Muscle of leg (tissue), 11 donors: ENCODE results near the gene MN1. TPM values are rescaled to one million over a fixed set of nuclear protein-coding genes. Genes with fewer than 3 reads are reported as not detected.

Experiments used
- DNase-seq: peaks from one replicate; pipeline ENCODE4 v3.0.0; 2013
- H3K27ac ChIP-seq: one replicate; pipeline ENCODE4 v1.5.1; 2013; ENCODE audit warnings: mild to moderate bottlenecking, low read length, control low read depth
- H3K27me3 ChIP-seq: one replicate; pipeline ENCODE4 v1.6.1; 2013; ENCODE audit warnings: low read length; ENCODE audit not compliant: control insufficient read depth, insufficient read depth
- H3K36me3 ChIP-seq: one replicate; pipeline ENCODE4 v1.6.1; 2013; ENCODE audit warnings: low read length; ENCODE audit not compliant: control insufficient read depth, insufficient read depth
- H3K4me1 ChIP-seq: one replicate; pipeline ENCODE4 v1.6.1; 2013; ENCODE audit warnings: low read length; ENCODE audit not compliant: control insufficient read depth, insufficient read depth
- H3K4me3 ChIP-seq: one replicate; pipeline ENCODE4 v1.5.1; 2013; ENCODE audit warnings: low read length, control low read depth
- H3K9me3 ChIP-seq: replicated peaks from 2 replicates; pipeline ENCODE4 v1.6.1; 2013; ENCODE audit warnings: low read depth, low read length; ENCODE audit not compliant: control insufficient read depth
- WGBS: methylation state at CpG from one replicate; pipeline ENCODE4 v1.1.5; 2013; ENCODE audit warnings: missing lambda C conversion rate; ENCODE audit not compliant: insufficient coverage; 5-methylcytosine and 5-hydroxymethylcytosine counted together
- polyA plus RNA-seq, 8 donors: library from polyadenylated mRNA; unstranded; fragments of 120-200 nt; gene quantifications; one replicate each; pipeline versions ENCODE4 v1.2.1 to v1.2.3, GENCODE V29; 2013; ENCODE audit warnings: inconsistent platforms in 1 of 8, low replicate concordance in 1 of 8; ENCODE audit not compliant: insufficient read length in 8 of 8, insufficient read depth in 1 of 8
- total RNA-seq: library from RNA; stranded (reverse); fragments of 120-200 nt; gene quantifications from one replicate; pipeline ENCODE4 v1.2.4, GENCODE V29; 2013

Gene MN1
- total and polyA plus RNA-seq, 9 donors: 6.7 to 19.3 (median 13.6) TPM

- no CpG with 5 or more reads among the region's 5 CpGs for WGBS
- DNase-seq: no peak
- no peak overlapping the region for H3K4me3 ChIP-seq
- no peaks in the 10 kb centered on the region for H3K9me3 ChIP-seq
- peaks cover 41% of the 10 kb centered on the region for H3K27me3 ChIP-seq
- peaks cover 11% of the 10 kb centered on the region for H3K36me3 ChIP-seq
- H3K4me1 ChIP-seq: peaks cover 48% of the 10 kb centered on the region
- H3K27ac ChIP-seq: no peak overlapping the region
Measured at GRCh38 chr22:27794226-27794625, 7.3 kb downstream of the MN1 start.

DNA sequence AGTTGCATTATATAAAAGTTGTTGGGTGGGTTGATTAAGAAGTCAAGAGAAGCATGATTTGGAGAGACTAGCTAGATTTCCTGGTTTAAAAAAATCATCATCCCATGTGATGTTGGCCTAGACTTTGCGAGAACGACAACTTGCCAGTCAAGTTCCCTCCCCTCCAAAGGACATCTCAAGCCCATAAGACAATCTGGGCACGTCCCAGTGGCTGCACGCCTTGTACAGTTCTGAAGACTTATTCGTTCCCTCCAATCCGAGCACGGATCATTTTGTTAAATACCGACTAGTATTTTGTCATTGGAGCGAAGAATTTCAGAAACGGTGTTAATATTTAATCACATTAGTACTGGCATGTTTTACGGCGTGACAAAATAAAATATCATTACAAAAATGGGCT lies 8.0 kb downstream of the MN1 start:
- DNase-seq: no peak
- WGBS: 77% methylated on average over 8 of the region's 12 CpGs
- peaks cover 42% of the 10 kb centered on the region for H3K4me1 ChIP-seq
- H3K27me3 ChIP-seq: peaks cover 34% of the 10 kb centered on the region
- no peaks in the 10 kb centered on the region for H3K9me3 ChIP-seq
- H3K4me3 ChIP-seq: no peak overlapping the region
- peaks cover 11% of the 10 kb centered on the region for H3K36me3 ChIP-seq
- H3K27ac ChIP-seq: no peak overlapping the region

GRCh38 chr22:27792452-27793161 lies 8.9 kb downstream of the MN1 start:
- Histone ChIP-seq H3K4me3 (no peak overlapping the region), H3K36me3 (peaks cover 11% of the 10 kb centered on the region), H3K4me1 (peaks cover 33% of the 10 kb centered on the region), H3K27me3 (peaks cover 26% of the 10 kb centered on the region), H3K27ac (no peak overlapping the region), H3K9me3 (no peaks in the 10 kb centered on the region)
- DNase-seq: no peak
- WGBS: 39% methylated on average over 5 of the region's 8 CpGs

DNA sequence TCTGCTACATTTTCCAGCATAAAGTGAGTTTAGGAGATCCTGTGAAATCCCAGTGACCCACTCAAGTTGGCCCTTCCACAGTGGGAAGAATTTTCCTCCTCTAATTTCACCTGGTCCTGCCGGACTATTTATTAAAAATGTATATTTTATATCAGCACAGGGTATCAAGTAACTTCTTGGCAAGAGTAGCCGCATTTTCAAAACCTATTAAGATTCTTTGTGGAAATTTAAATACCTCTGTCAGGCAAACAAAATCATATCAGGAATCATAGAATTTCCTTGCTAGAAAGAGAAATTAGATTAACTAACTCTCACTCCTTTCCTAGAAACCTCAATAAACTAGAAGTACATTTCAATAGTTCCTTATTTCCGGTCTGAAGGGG lies 9.7 kb downstream of the MN1 start:
- H3K4me1 ChIP-seq: peaks cover 33% of the 10 kb centered on the region
- H3K27ac ChIP-seq: no peak overlapping the region
- H3K4me3 ChIP-seq: no peak overlapping the region

DNA sequence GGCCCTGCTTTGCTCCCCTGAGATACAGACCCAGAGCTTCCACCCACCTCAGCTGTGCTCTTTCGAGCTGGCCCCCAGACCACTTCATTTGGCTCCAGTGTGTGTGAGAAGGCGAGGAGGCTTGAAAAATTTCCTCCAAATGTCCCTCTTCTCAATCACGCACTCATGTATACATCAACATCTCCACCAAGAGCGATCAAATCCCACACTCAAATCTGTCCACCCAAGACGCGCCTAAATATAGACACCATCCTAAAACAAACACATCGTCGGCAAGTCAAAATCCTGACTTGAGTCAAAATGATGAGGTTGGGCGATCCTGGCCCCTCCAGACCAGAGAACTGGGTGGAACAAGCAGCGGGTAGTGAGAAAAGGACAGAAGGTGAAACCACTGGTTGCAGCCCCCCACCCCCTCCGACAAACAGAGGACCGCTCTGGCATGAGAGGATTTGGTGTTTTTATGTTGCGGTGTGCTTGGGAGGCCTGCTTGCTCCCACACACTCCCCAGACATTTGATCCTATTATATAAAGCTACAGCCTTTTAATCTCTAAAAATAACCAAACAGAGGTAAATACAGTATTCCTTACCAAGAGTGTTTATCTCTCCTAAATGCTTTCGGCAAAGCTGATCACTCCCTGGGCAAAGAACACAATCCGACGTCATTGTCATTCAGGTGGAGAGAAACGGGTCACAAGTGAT lies 10.2 kb downstream of the MN1 start:
- no peak for DNase-seq
- Histone ChIP-seq H3K4me1 (peaks cover 27% of the 10 kb centered on the region), H3K4me3 (no peak overlapping the region), H3K27me3 (peaks cover 13% of the 10 kb centered on the region), H3K9me3 (no peaks in the 10 kb centered on the region), H3K36me3 (peaks cover 2% of the 10 kb centered on the region), H3K27ac (no peak overlapping the region)
- WGBS: 82% methylated on average over 7 of the region's 17 CpGs

More for the DNA sequence above, 9.7 kb downstream of the MN1 start:
- WGBS: no CpG with 5 or more reads among the region's 3 CpGs
- Histone ChIP-seq H3K27me3 (peaks cover 19% of the 10 kb centered on the region), H3K36me3 (peaks cover 8% of the 10 kb centered on the region), H3K9me3 (no peaks in the 10 kb centered on the region)
- no peak for DNase-seq

DNA sequence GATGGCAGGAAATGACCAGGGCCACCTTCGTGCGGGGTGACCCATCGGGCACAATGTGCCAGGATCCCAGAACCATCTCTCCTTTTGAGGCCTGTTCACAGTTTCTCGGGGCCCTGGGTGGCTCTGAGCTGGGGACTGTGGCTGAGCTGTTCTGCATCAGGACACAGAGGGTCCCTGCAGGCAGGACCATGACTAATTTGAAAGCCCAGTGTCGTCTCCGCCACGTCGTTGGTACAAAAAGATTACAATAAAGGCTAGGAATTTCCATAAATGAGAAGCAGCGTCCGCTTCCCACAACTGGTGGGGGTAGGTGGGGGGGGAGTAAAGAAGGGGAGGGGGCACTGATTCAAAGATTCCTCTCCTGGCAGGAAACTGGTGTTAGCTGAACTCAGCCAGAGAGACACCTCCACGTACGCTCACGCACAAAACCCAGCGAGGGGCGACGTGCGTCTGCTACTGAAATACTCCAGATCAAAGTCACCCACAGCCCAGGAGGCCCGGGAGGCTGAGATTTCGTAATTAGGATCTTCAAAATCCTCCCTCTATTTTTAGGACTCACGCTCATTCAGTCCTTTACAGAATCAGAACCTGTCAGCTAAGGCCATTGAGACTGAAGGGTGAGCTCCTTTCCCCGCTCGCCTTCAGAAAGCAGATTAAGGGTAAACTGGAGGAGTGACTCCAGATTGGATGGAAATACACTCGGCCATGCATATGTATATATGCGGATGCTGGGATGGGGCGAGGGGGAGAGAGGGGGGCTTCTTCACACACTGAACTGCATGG lies 11.0 kb downstream of the MN1 start:
- H3K36me3 ChIP-seq: no peaks in the 10 kb centered on the region
- no peak overlapping the region for H3K4me3 ChIP-seq
- no peak overlapping the region for H3K27ac ChIP-seq
- 76% methylated on average over 18 of the region's 25 CpGs for WGBS
- H3K27me3 ChIP-seq: peaks cover 7% of the 10 kb centered on the region
- H3K9me3 ChIP-seq: no peaks in the 10 kb centered on the region
- DNase-seq: no peak
- peaks cover 27% of the 10 kb centered on the region for H3K4me1 ChIP-seq

DNA sequence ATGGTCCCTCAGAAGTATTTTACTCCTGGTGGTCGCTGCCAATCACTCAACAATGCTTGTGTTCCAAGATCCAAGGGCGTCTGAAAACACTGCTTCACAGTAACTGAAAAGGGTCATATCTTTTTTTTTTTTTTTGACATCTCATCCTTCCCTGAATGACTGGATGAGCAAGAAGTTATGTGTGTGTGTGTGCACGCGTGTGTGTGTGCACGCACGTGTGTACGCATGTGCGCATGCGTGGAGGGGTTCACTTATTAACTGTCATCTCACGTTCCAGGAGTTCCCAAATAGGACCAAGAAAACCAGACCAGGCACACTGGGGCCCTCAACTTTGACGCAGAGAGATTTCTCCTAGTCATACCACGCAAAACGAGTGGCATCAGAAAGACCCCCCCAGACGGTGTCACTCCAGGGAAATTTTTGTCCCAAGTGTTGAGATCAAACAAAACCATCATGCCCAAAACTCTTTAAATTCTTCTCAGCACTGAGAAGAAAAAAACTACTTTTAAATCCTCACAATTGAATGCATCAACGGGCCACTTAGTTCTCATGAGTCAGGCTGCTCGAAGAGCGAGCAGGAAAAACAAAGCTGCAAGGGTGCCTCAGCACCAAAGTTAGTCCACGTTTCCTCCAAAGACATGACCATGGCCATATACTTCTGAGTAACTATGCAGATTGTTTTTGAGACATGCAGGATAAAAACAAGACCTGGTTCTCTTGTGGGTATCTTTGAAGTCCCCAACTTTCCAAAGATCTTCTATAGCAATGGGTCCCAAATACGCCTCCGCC lies 12.9 kb downstream of the MN1 start:
- Histone ChIP-seq H3K4me1 (peaks cover 29% of the 10 kb centered on the region), H3K4me3 (no peak overlapping the region), H3K9me3 (no peaks in the 10 kb centered on the region), H3K27ac (no peak overlapping the region), H3K36me3 (no peaks in the 10 kb centered on the region), H3K27me3 (peaks cover 7% of the 10 kb centered on the region)
- 93% methylated on average over 15 of the region's 20 CpGs for WGBS
- no peak for DNase-seq

- WGBS: no CpG with 5 or more reads among the region's 13 CpGs
- Histone ChIP-seq H3K9me3 (no peaks in the 10 kb centered on the region), H3K27me3 (peaks cover 9% of the 10 kb centered on the region), H3K27ac (no peak overlapping the region), H3K36me3 (no peaks in the 10 kb centered on the region), H3K4me1 (peaks cover 23% of the 10 kb centered on the region), H3K4me3 (no peak overlapping the region)
- no peak for DNase-seq
Measured at GRCh38 chr22:27786965-27787364, 14.6 kb downstream of the MN1 start.

DNA sequence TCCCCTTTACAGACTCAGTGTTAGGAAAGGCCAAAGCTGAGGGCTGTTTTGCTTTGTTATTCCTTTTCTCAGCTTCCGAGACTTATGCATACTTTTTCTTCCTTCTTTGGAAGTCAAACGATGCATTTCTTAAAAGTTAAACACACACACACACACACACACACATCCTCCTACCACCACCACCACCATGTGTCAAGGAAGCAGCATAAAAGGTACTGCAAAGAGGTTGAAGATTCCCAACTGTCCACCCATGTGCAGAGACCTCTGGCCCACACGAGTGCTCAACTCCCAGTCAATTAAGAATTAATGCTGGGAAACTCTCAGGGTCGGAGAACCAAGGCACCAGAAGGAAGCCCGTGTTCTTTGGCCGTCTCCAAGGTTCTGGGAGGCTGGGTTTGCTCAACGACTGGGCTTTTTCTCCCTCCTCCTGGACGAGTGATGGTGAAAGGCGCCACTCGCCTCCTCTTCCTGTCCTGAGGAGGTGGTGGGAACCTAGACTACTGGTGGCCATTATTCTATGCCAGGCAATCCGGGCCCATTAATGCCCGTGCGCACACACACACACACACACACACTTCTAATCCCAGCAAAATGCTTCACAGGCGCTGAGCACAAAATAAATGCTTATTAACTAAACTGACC lies 15.1 kb downstream of the MN1 start:
- Histone ChIP-seq H3K4me1 (peaks cover 19% of the 10 kb centered on the region), H3K27ac (peak overlapping the region; percentile 42)
- DNase-seq: no peak

More for the DNA sequence above, 15.1 kb downstream of the MN1 start:
- Histone ChIP-seq H3K4me3 (no peak overlapping the region), H3K27me3 (peaks cover 9% of the 10 kb centered on the region), H3K9me3 (no peaks in the 10 kb centered on the region), H3K36me3 (no peaks in the 10 kb centered on the region)
- 62% methylated on average over 4 of the region's 14 CpGs for WGBS
